ENCODE data around the gene YLPM1.

Gene YLPM1

GRCh38 chr14:74793506-74794155 is 30.5 kb downstream of the YLPM1 start:
- no peak for DNase-seq (ENCODE audit: extremely low read depth, low read depth)
- TF ChIP-seq CTCF (IDR thresholded peaks at IDR 0.05; ENCODE audit: low read depth, low read length): peak; percentile 37

GRCh38 chr14:74794947-74795346 is 31.8 kb downstream of the YLPM1 start:
- no peak for TF ChIP-seq CTCF (IDR thresholded peaks at IDR 0.05; ENCODE audit: low read depth, low read length)
- no peak for DNase-seq (ENCODE audit: extremely low read depth, low read depth)

GRCh38 chr14:74799765-74800164 is 36.6 kb downstream of the YLPM1 start:
- no peak for DNase-seq (ENCODE audit: extremely low read depth, low read depth)
- no peak for TF ChIP-seq CTCF (IDR thresholded peaks at IDR 0.05; ENCODE audit: low read depth, low read length)

- no peak for TF ChIP-seq CTCF (IDR thresholded peaks at IDR 0.05; ENCODE audit: low read depth, low read length)
- no peak for DNase-seq (ENCODE audit: extremely low read depth, low read depth)
Measured at GRCh38 chr14:74800780-74801179, 37.7 kb downstream of the YLPM1 start.

GRCh38 chr14:74801396-74801795 is 38.3 kb downstream of the YLPM1 start:
- no peak for TF ChIP-seq CTCF (IDR thresholded peaks at IDR 0.05; ENCODE audit: low read depth, low read length)
- no peak for DNase-seq (ENCODE audit: extremely low read depth, low read depth)

- peak; percentile 34 for DNase-seq (ENCODE audit: extremely low read depth, low read depth)
- TF ChIP-seq CTCF (IDR thresholded peaks at IDR 0.05; ENCODE audit: low read depth, low read length): peak; percentile 77
Measured at GRCh38 chr14:74804219-74804825, 41.2 kb downstream of the YLPM1 start.

- no peak for DNase-seq (ENCODE audit: extremely low read depth, low read depth)
- no peak for TF ChIP-seq CTCF (IDR thresholded peaks at IDR 0.05; ENCODE audit: low read depth, low read length)
Measured at GRCh38 chr14:74807853-74808545, 44.9 kb downstream of the YLPM1 start.
